Hepatocyte (in vitro differentiated cells): Measurements from ENCODE around the gene SLCO2A1. TPM values are rescaled to one million over a fixed set of nuclear protein-coding genes. Genes with fewer than 3 reads are reported as not detected.

Experiments
- DNase-seq: peaks from one replicate; pipeline ENCODE4 v3.0.0-alpha.2; 2016; ENCODE audit warnings: low spot score
- H2AFZ ChIP-seq: fragments of 200-600 bp; sonication (generic); 2 replicates; pipeline ENCODE4 v1.6.0; 2016; ENCODE audit warnings: antibody characterized with exemption, mild to moderate bottlenecking
- H3K27ac ChIP-seq: fragments of 200-600 bp; sonication (generic); 2 replicates; pipeline ENCODE4 v1.5.1; 2016; ENCODE audit warnings: mild to moderate bottlenecking
- H3K27me3 ChIP-seq: fragments of 200-600 bp; sonication (generic); 2 replicates; pipeline ENCODE4 v1.6.1; 2016
- H3K36me3 ChIP-seq: fragments of 200-600 bp; sonication (generic); replicated peaks from 2 replicates; pipeline ENCODE4 v1.5.1; 2016; ENCODE audit warnings: low read depth; ENCODE audit not compliant: insufficient read depth
- H3K4me1 ChIP-seq: fragments of 200-600 bp; sonication (generic); 2 replicates; pipeline ENCODE4 v1.5.1; 2016; ENCODE audit warnings: mild to moderate bottlenecking, moderate library complexity; ENCODE audit not compliant: insufficient read depth
- H3K4me2 ChIP-seq: fragments of 200-600 bp; sonication (generic); 2 replicates; pipeline ENCODE4 v1.6.0; 2016
- H3K4me3 ChIP-seq: fragments of 200-600 bp; sonication (generic); 2 replicates; pipeline ENCODE4 v1.5.1; 2016; ENCODE audit warnings: mild to moderate bottlenecking
- H3K79me2 ChIP-seq: fragments of 200-600 bp; sonication (generic); 2 replicates; pipeline ENCODE4 v1.6.0; 2017; ENCODE audit warnings: mild to moderate bottlenecking
- H3K9me2 ChIP-seq: fragments of 200-600 bp; sonication (generic); replicated peaks from 2 replicates; pipeline ENCODE4 v1.6.0; 2017; ENCODE audit warnings: mild to moderate bottlenecking; ENCODE audit not compliant: insufficient read depth
- H3K9me3 ChIP-seq: fragments of 200-600 bp; sonication (generic); 2 replicates; pipeline ENCODE4 v1.5.1; 2016; ENCODE audit warnings: low read depth, mild to moderate bottlenecking
- H4K20me1 ChIP-seq: fragments of 200-600 bp; sonication (generic); 2 replicates; pipeline ENCODE4 v1.6.0; 2016; ENCODE audit warnings: mild to moderate bottlenecking; ENCODE audit not compliant: insufficient read depth, poor library complexity, severe bottlenecking
- CTCF ChIP-seq: fragments of 200-600 bp; sonication (generic); IDR thresholded peaks from 2 replicates; pipeline ENCODE4 v1.5.1; 2016; ENCODE audit warnings: antibody characterized with exemption, mild to moderate bottlenecking; ENCODE audit not compliant: poor library complexity
- EZH2 ChIP-seq: fragments of 200-600 bp; sonication (generic); IDR thresholded peaks from 2 replicates; pipeline ENCODE4 v1.6.1; 2016; ENCODE audit warnings: antibody characterized with exemption, mild to moderate bottlenecking, borderline replicate concordance
- EZH2phosphoT487 ChIP-seq: fragments of 200-600 bp; sonication (generic); IDR thresholded peaks from one replicate; pipeline ENCODE4 v1.6.1; 2018; ENCODE audit warnings: antibody characterized with exemption, mild to moderate bottlenecking, low read depth, moderate library complexity; ENCODE audit not compliant: unreplicated experiment, severe bottlenecking
- whole genome bisulfite sequencing: methylation state at CpG from one replicate; pipeline ENCODE4 v1.1.6; 2016; ENCODE audit warnings: low lambda C conversion rate; ENCODE audit errors: missing lambda C conversion rate; 5-methylcytosine and 5-hydroxymethylcytosine counted together
- polyA plus RNA-seq: library from polyadenylated mRNA; unstranded; fragments of >200 nt; fragmentation: Nextera tagmentation; extraction: Ambion mirVana; gene quantifications from 2 replicates; pipeline ENCODE4 v1.2.1, GENCODE V29; 2016
- total RNA-seq: library from RNA; depleted of rRNA; stranded (reverse); fragments of >200 nt; gene quantifications from 2 replicates; pipeline ENCODE4 v1.2.3, GENCODE V29; 2014

SLCO2A1 gene
- total and polyA plus RNA-seq, 2 experiments from 2014 or later = 2.3 to 8.4 TPM

- TF ChIP-seq CTCF (no peak), EZH2phosphoT487 (no peak), EZH2 (no peak)
- Histone ChIP-seq H3K4me3 (no peak overlapping the region), H3K4me1 (peaks cover 3% of the 10 kb centered on the region), H4K20me1 (no peaks in the 10 kb centered on the region), H3K79me2 (no peaks in the 10 kb centered on the region), H3K9me3 (no peaks in the 10 kb centered on the region), H3K4me2 (no peak overlapping the region), H3K27ac (no peak overlapping the region), H2AFZ (no peak overlapping the region), H3K27me3 (no peaks in the 10 kb centered on the region), H3K9me2 (no peaks in the 10 kb centered on the region), H3K36me3 (no peaks in the 10 kb centered on the region)
- WGBS = 97% methylated on average over 11 of the region's 11 CpGs
- no peak for DNase-seq
Observed at GRCh38 chr3:133934996-133935842, 94.5 kb downstream of the SLCO2A1 start.

GRCh38 chr3:133934073-133934970 is 95.4 kb downstream of the SLCO2A1 start:
- peak; percentile 40 for DNase-seq

More at GRCh38 chr3:133934073-133934970, 95.4 kb downstream of the SLCO2A1 start:
- Histone ChIP-seq H3K9me2 (no peaks in the 10 kb centered on the region), H3K36me3 (no peaks in the 10 kb centered on the region), H3K79me2 (no peaks in the 10 kb centered on the region), H3K4me3 (no peak overlapping the region), H4K20me1 (no peaks in the 10 kb centered on the region), H3K9me3 (no peaks in the 10 kb centered on the region), H3K4me1 (peaks cover 3% of the 10 kb centered on the region), H2AFZ (no peak overlapping the region), H3K4me2 (no peak overlapping the region), H3K27me3 (no peaks in the 10 kb centered on the region), H3K27ac (peak overlapping the region; percentile 78)
- no peak for TF ChIP-seq EZH2phosphoT487
- TF ChIP-seq EZH2 = no peak
- no peak for TF ChIP-seq CTCF
- 89% methylated on average over 10 of the region's 10 CpGs for WGBS
